HG03521 (cell line): ENCODE data around the gene LONRF3.

Experiments used
- ATAC-seq: cut with Tn5 transposase; IDR thresholded peaks from one replicate; pipeline ENCODE4 v1.9.1; 2021; ENCODE audit warnings: mild to moderate bottlenecking, moderate library complexity; ENCODE audit not compliant: unreplicated experiment

LONRF3 gene

GRCh38 chrX:118974088-118974907 is at the start of gene LONRF3:
Gene LONRF3 (plus strand): TSS chrX:118974618. CDS start chrX:118974781, 163 bp downstream.
- ATAC-seq = no peak

GRCh38 chrX:118928151-118928550 is 46.3 kb upstream of the LONRF3 start:
- no peak for ATAC-seq

GRCh38 chrX:118935352-118935751 is 39.1 kb upstream of the LONRF3 start:
- no peak for ATAC-seq

DNA sequence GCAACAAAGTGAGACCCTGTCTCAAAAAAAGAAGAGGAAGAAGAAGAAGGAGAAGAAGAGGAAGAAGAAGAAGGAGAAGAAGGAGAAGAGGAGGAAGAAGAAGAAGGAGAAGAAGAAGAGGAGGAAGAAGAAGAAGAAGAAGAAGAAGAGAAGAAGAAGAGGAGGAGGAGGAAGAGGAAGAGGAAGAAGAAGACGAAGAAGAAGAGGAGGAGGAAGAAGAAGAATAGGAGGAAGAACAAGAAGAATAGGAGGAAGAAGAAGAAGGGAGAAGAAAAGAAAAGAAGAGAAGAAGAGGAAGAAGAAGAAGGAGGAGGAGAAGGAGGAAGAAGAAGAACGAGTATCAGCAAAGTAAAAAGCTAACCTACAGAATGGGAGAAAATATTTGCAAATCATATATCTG is 33.3 kb upstream of the LONRF3 start:
- no peak for ATAC-seq

DNA sequence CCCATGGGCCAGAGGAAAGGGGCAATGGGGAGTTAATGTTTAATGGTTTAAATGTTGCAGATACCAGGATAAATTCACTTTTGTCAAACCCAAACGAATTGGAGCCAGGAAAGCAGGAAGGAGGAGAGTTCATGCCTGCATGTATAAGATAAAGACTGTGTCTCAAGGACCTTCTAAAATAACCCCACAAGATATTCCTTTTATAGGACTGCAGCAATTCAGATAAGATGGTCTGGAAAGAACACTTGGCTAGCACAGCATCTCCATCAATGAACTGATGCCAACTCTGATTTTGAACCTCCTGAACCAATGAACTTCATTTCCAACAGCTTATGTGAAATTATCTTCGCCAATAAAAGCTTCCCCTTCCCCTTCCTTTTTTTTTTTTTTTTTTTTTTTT is 31.3 kb upstream of the LONRF3 start:
- no peak for ATAC-seq

- ATAC-seq = no peak
These were observed 28.5 kb upstream of the LONRF3 start for GRCh38 chrX:118945921-118946320.

GRCh38 chrX:118948270-118948669 is 26.1 kb upstream of the LONRF3 start:
- no peak for ATAC-seq

GRCh38 chrX:118961866-118962560 is 12.4 kb upstream of the LONRF3 start:
- no peak for ATAC-seq

DNA sequence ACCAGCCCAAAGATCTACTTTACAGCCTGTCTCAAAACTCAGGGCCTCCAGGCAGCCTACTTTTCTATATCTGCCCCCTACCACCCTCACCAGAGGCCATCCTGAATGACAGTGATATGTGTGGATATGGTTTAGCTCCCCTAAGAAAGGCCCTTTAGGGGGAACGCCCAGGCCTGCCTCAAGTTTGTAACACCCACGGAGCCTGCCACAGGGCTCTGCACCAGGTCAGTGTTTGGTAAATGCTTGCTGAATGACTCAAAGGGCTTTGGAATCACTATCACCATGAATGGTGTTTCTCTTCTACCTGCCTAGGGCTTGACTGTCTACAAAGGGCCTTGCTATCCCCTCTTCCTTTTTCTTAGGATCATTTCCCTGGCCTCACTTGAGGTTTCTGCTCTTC is 11.3 kb upstream of the LONRF3 start:
- ATAC-seq = no peak

- ATAC-seq = no peak
These were observed 10.2 kb upstream of the LONRF3 start for GRCh38 chrX:118964252-118964651.

DNA sequence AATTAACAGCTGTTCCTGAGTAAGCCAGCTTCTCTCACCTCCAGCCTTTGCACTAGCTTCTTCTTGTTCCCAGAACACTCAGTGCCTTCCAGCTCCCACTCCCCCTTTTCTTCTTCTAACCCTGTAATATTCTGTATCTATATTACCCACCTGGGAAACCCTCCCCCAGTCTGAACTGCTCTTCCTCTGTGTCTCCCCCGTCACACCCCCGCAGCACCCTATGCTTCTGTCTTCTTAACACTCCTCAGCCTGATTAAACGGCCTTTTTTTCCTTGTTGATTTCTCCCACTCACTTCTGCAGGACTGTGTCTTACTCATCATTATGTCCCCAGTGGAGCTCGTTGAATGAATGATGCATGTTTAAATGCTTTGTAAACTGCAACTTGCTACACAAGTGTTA is 9.0 kb upstream of the LONRF3 start:
- no peak for ATAC-seq

DNA sequence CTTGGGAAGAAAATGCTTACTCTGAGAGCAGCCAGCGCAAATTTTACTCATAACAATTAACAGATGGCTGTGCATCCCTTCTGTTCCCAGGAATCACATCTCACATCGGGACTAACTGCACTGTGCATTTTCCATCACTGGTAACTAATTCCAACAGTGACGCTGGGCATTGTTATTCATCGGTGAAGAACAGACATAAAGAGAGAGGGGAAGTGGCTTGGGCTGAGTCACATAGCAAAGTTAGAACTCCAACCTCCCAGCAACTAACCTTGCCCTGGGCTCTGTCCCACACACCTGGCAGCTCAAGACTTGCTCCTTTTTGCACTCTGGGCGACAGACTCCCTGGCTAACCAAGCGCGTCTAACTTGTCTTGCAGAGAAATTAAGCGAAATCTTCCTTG is 6.4 kb upstream of the LONRF3 start:
- no peak for ATAC-seq

GRCh38 chrX:118971552-118971951 is 2.9 kb upstream of the LONRF3 start:
- no peak for ATAC-seq

DNA sequence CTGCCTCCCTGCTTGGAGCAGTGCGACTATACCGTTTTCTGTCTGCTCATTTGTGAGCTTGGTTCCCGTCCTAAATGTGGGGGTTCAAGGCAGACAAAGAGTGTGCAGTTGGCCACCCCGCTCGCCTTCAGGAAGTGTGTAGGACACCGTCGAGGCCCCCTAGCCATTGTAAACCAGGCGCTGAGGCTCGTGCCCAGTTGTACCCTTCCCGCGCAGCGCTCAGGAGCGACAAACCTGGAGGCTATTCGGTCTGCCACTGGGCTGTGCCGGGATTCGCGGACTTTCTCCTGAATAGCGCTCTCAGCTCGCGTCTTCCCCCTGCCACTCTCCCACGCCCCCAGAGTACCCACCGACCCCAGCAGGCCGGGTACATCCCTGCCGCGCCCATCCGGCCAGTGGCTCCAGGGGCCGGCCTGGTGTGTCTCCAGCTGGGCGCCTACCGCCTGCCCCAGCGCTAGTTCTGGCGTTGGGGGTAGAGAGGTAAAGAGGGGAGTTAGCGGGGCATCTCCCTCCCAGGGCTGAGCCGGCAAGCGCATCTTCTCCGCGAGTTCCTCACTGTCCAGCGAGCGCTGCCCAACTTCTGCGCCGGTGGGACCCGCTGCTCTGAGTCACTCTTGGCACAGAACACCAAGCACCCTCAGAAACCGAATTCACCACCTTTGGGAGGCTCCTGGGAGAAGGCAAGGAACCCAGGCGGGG is 880 bp upstream of the LONRF3 start:
- no peak for ATAC-seq

DNA sequence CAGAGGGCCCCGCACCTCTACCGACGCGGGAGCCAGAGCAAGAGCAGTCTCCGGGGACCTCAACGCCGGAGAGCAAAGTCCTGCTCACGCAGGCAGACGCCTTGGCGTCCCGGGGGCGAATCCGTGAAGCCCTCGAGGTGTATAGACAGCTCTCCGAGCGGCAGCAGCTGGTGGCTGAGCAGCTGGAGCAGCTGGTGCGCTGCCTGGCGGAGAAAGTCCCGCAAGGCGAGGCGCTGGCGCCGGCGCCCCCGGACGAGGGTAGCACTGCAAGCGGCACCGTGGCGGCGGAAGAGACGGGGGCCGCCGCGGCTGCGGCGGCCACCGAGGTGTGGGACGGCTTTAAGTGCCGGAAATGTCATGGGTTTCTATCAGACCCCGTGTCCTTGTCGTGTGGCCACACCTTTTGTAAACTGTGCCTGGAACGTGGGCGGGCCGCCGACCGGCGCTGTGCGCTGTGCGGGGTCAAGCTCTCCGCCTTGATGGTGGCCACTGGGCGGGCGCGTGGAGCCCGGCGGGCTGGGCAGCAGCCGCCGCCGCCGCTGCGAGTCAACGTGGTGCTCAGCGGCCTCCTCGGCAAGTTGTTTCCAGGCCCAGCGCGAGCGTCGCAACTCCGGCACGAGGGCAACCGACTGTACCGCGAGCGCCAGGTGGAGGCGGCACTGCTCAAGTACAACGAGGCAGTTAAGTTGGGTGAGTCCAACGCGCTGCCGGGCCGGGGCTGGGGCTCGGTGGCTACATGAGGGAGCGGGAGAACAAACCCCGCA is 672 bp downstream of the LONRF3 start:
- peak; percentile 42 for ATAC-seq

GRCh38 chrX:118975831-118976598 is 1.6 kb downstream of the LONRF3 start:
- ATAC-seq = no peak

DNA sequence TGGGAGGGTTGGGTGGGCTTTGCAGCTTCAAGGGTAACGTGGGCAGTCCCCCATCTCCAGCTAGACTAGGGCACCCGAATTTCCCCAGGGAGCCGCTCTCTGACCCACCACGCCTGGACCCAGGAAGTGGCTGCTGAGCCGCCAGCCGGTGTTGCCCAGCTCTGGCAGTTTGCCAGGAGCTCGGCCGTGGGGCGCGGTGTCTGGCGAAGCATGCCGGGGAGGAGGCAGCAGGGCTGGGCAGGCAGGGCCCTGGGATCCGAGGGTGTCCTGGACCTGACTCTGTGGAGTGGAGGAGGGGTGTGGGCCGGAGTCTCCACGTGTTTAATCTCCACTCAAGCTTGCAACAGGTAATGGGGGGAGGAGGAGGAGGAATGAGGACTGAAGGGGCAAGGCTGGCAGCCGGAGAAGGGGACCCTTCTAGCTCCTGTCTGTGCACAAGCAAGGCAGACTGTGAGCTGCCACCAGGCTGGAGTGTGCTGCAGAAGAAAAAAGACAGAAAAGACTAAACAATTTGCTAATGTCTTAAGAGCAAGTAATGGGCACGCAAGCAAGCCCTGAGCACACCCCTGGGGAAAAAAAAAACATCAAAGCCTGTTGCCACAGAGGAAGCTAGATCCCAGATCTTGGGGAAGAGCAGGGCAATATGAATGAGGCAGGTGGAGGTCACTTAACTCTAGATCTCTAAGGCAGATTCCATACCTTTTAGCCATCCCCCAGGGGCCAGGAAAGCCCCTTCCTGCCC is 2.4 kb downstream of the LONRF3 start:
- ATAC-seq = no peak

DNA sequence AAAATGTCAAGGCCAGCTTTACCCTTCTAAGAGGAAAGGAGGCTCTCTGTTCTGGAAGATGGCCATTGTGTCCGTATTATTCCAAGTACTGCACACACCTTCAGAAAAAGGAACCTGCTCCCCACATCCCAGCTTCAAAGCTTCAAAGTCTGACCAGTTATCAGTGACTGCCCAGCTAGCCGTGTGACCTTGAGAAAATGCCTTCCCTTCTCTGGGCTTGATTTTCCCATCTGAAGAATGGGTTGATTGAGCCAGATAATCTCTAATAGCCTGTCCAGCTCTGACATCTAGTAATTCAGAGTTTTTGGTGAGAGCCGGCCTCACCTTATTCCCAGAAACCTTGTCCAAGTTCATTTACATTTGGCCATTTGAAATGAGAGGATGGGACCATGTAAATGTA is 3.0 kb downstream of the LONRF3 start:
- ATAC-seq = no peak

GRCh38 chrX:118978451-118978850 is 4.0 kb downstream of the LONRF3 start:
- ATAC-seq = no peak

GRCh38 chrX:118980761-118981160 is 6.3 kb downstream of the LONRF3 start:
- no peak for ATAC-seq
